H1 (cell line): ENCODE data around the gene DRC7. TPM values are rescaled to one million over a fixed set of nuclear protein-coding genes. Genes with fewer than 3 reads are reported as not detected.

Experiments used
- ASH2L ChIP-seq: fragments of 200-600, 300-600 bp; sonication (generic); IDR thresholded peaks from one replicate; pipeline ENCODE4 v1.7.1; 2017; ENCODE audit warnings: low read length
- NANOG ChIP-seq: IDR thresholded peaks from 2 replicates; pipeline ENCODE4 v1.6.1; 2011; ENCODE audit warnings: low read length, low read depth, mild to moderate bottlenecking, inconsistent platforms; ENCODE audit not compliant: insufficient read depth, poor library complexity, severe bottlenecking
- RAD21 ChIP-seq, 2 experiments: IDR thresholded peaks in 1 of 2; conservative IDR thresholded peaks in 1 of 2; 2 replicates each; pipeline ENCODE4 v1.6.1; 2011; ENCODE audit warnings: low read depth in 2 of 2, low read length in 2 of 2, improper control_type of control experiment in 1 of 2, inconsistent platforms in 1 of 2, mild to moderate bottlenecking in 1 of 2, moderate library complexity in 1 of 2
- SIN3A ChIP-seq, 2 experiments: IDR thresholded peaks in 1 of 2; conservative IDR thresholded peaks in 1 of 2; 2 replicates each; pipeline ENCODE4 v1.6.1; 2011 to 2012; ENCODE audit warnings: low read length in 2 of 2, improper control_type of control experiment in 1 of 2, low read depth in 1 of 2, mild to moderate bottlenecking in 1 of 2
- TAF1 ChIP-seq: IDR thresholded peaks from 2 replicates; pipeline ENCODE4 v1.6.1; 2011; ENCODE audit warnings: mild to moderate bottlenecking, low read depth, low read length
- polyA plus RNA-seq, 7 experiments: library from polyadenylated mRNA; depleted of rRNA in 3 of 7; stranded (reverse) in 5 of 7; unstranded in 2 of 7; fragments of >200 nt in 5 of 7; fragments of 200-250 nt in 2 of 7; gene quantifications; 1 replicate in 5 of 7; 2 replicates in 1 of 7; 4 replicates in 1 of 7; pipeline versions ENCODE4 v1.2.1 to v1.2.3, GENCODE V29; 2011 to 2013; ENCODE audit warnings: missing spikeins in 2 of 7, mixed read lengths in 2 of 7
- total RNA-seq: library from RNA; stranded (reverse); fragmentation: NEBNext Ultra II Directional; extraction: Animal tissue kit (Norgen Biotek cat#: 25700); gene quantifications from 2 replicates; pipeline ENCODE4 v1.2.1, GENCODE V29; 2021
- TF ChIP-seq, protein P1 (sequence below): fragments of 300-600 bp; sonication (generic); IDR thresholded peaks from 2 replicates; pipeline ENCODE4 v1.7.1; 2012; ENCODE audit warnings: low read length, moderate library complexity, mild to moderate bottlenecking, inconsistent platforms; ENCODE audit not compliant: insufficient replicate concordance
- TF ChIP-seq, protein P2 (sequence below): IDR thresholded peaks from 2 replicates; pipeline ENCODE4 v1.6.1; 2012; ENCODE audit warnings: inconsistent platforms

DRC7 gene
- total and polyA plus RNA-seq, 2 of the 8 experiments (the other 6 are each of a cell fraction or from before 2014, with no cell fraction given), result 0.14 TPM; not detected in 1

GRCh38 chr16:57736419-57737351 lies 42.1 kb downstream of the DRC7 start (continued):
- TF ChIP-seq, protein P1, sequence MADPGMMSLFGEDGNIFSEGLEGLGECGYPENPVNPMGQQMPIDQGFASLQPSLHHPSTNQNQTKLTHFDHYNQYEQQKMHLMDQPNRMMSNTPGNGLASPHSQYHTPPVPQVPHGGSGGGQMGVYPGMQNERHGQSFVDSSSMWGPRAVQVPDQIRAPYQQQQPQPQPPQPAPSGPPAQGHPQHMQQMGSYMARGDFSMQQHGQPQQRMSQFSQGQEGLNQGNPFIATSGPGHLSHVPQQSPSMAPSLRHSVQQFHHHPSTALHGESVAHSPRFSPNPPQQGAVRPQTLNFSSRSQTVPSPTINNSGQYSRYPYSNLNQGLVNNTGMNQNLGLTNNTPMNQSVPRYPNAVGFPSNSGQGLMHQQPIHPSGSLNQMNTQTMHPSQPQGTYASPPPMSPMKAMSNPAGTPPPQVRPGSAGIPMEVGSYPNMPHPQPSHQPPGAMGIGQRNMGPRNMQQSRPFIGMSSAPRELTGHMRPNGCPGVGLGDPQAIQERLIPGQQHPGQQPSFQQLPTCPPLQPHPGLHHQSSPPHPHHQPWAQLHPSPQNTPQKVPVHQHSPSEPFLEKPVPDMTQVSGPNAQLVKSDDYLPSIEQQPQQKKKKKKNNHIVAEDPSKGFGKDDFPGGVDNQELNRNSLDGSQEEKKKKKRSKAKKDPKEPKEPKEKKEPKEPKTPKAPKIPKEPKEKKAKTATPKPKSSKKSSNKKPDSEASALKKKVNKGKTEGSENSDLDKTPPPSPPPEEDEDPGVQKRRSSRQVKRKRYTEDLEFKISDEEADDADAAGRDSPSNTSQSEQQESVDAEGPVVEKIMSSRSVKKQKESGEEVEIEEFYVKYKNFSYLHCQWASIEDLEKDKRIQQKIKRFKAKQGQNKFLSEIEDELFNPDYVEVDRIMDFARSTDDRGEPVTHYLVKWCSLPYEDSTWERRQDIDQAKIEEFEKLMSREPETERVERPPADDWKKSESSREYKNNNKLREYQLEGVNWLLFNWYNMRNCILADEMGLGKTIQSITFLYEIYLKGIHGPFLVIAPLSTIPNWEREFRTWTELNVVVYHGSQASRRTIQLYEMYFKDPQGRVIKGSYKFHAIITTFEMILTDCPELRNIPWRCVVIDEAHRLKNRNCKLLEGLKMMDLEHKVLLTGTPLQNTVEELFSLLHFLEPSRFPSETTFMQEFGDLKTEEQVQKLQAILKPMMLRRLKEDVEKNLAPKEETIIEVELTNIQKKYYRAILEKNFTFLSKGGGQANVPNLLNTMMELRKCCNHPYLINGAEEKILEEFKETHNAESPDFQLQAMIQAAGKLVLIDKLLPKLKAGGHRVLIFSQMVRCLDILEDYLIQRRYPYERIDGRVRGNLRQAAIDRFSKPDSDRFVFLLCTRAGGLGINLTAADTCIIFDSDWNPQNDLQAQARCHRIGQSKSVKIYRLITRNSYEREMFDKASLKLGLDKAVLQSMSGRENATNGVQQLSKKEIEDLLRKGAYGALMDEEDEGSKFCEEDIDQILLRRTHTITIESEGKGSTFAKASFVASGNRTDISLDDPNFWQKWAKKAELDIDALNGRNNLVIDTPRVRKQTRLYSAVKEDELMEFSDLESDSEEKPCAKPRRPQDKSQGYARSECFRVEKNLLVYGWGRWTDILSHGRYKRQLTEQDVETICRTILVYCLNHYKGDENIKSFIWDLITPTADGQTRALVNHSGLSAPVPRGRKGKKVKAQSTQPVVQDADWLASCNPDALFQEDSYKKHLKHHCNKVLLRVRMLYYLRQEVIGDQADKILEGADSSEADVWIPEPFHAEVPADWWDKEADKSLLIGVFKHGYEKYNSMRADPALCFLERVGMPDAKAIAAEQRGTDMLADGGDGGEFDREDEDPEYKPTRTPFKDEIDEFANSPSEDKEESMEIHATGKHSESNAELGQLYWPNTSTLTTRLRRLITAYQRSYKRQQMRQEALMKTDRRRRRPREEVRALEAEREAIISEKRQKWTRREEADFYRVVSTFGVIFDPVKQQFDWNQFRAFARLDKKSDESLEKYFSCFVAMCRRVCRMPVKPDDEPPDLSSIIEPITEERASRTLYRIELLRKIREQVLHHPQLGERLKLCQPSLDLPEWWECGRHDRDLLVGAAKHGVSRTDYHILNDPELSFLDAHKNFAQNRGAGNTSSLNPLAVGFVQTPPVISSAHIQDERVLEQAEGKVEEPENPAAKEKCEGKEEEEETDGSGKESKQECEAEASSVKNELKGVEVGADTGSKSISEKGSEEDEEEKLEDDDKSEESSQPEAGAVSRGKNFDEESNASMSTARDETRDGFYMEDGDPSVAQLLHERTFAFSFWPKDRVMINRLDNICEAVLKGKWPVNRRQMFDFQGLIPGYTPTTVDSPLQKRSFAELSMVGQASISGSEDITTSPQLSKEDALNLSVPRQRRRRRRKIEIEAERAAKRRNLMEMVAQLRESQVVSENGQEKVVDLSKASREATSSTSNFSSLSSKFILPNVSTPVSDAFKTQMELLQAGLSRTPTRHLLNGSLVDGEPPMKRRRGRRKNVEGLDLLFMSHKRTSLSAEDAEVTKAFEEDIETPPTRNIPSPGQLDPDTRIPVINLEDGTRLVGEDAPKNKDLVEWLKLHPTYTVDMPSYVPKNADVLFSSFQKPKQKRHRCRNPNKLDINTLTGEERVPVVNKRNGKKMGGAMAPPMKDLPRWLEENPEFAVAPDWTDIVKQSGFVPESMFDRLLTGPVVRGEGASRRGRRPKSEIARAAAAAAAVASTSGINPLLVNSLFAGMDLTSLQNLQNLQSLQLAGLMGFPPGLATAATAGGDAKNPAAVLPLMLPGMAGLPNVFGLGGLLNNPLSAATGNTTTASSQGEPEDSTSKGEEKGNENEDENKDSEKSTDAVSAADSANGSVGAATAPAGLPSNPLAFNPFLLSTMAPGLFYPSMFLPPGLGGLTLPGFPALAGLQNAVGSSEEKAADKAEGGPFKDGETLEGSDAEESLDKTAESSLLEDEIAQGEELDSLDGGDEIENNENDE, result no peak
- no peak for TF ChIP-seq ASH2L
- peak in 1 of 2 experiments; percentile 27; a peak in 1 of 4 replicates for TF ChIP-seq RAD21 (IDR thresholded peaks at IDR 0.05 in 1 of 2, conservative IDR thresholded peaks at IDR 0.05 in 1 of 2; ENCODE audit: low read depth in 2 of 2, low read length in 2 of 2)
- no peak for TF ChIP-seq NANOG
- 0 out of 2 replicates have a peak, but pooled peaks have one; percentile 4 for TF ChIP-seq TAF1
- TF ChIP-seq, protein P2, sequence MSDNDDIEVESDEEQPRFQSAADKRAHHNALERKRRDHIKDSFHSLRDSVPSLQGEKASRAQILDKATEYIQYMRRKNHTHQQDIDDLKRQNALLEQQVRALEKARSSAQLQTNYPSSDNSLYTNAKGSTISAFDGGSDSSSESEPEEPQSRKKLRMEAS, result peak; percentile 74
- 0 out of 4 replicates have a peak, but pooled peaks of 1 of the 2 experiments have one; percentile 24 for TF ChIP-seq SIN3A (conservative IDR thresholded peaks at IDR 0.05 in 1 of 2, IDR thresholded peaks at IDR 0.05 in 1 of 2; ENCODE audit: low read depth in 1 of 2, low read length in 2 of 2)
